PC-3 (cell line): ENCODE data around the gene ACOX1. TPM values are rescaled to one million over a fixed set of nuclear protein-coding genes. Genes with fewer than 3 reads are reported as not detected.

Experiments used
- ATAC-seq: fragments of 200-7000 bp; cut with Tn5 transposase; 2 replicates; pipeline ENCODE4 v1.9.1; 2020; ENCODE audit warnings: mild to moderate bottlenecking, moderate library complexity
- BruUV-seq: library from RNA; stranded (reverse); fragments of 400-500 nt; replicated peaks from 2 replicates; lab custom pipeline; 2021; lab: Mats Ljungman, UMichigan
- CTCF ChIA-PET: fragments of 300-600 bp; sonication (Branson Sonifier 250); formaldehyde crosslinking; loops from one replicate; lab custom pipeline; 2022; ENCODE audit warnings: antibody characterized with exemption; lab: Charles Lee
- POLR2A ChIA-PET: fragments of 300-600 bp; sonication (Branson Sonifier 250); formaldehyde crosslinking; loops from one replicate; lab custom pipeline; 2022; ENCODE audit warnings: antibody characterized with exemption; ENCODE audit not compliant: unreplicated experiment; lab: Charles Lee
- DNase-seq: peaks from one replicate; pipeline ENCODE4 v3.0.0-alpha.2; 2015
- H2AFZ ChIP-seq: fragments of 300-600 bp; sonication (generic); 2 replicates; pipeline ENCODE4 v1.6.0; 2016; ENCODE audit warnings: antibody characterized with exemption, low read length
- H3F3A ChIP-seq: fragments of 300-600 bp; sonication (generic); one replicate; pipeline ENCODE4 v1.6.0; 2017; ENCODE audit warnings: antibody characterized with exemption, low read length, control low read depth, mild to moderate bottlenecking; ENCODE audit not compliant: unreplicated experiment
- H3K27ac ChIP-seq: fragments of 300-600 bp; sonication (generic); 2 replicates; pipeline ENCODE4 v1.5.1; 2016; ENCODE audit warnings: mild to moderate bottlenecking, low read length
- H3K27me3 ChIP-seq: fragments of 300-600 bp; sonication (generic); 2 replicates; pipeline ENCODE4 v1.6.1; 2016; ENCODE audit warnings: low read length, mixed read lengths
- H3K36me3 ChIP-seq: fragments of 300-600 bp; sonication (generic); 2 replicates; pipeline ENCODE4 v1.6.1; 2016; ENCODE audit warnings: low read depth, mixed run types, low read length, mixed read lengths
- H3K4me1 ChIP-seq: fragments of 300-600 bp; sonication (generic); 2 replicates; pipeline ENCODE4 v1.5.1; 2016; ENCODE audit warnings: low read length; ENCODE audit not compliant: insufficient read depth
- H3K4me2 ChIP-seq: fragments of 300-600 bp; sonication (generic); 2 replicates; pipeline ENCODE4 v1.6.0; 2016; ENCODE audit warnings: low read length
- H3K4me3 ChIP-seq: fragments of 300-600 bp; sonication (generic); 2 replicates; pipeline ENCODE4 v1.5.1; 2016; ENCODE audit warnings: mild to moderate bottlenecking, low read length, mixed read lengths
- H3K79me2 ChIP-seq: fragments of 300-600 bp; sonication (generic); 2 replicates; pipeline ENCODE4 v1.6.1; 2017; ENCODE audit warnings: low read length, mixed read lengths
- H3K9ac ChIP-seq: fragments of 300-600 bp; sonication (generic); 2 replicates; pipeline ENCODE4 v1.6.0; 2016; ENCODE audit warnings: mild to moderate bottlenecking, low read length
- H3K9me2 ChIP-seq: fragments of 300-600 bp; sonication (generic); replicated peaks from 2 replicates; pipeline ENCODE4 v1.6.1; 2016; ENCODE audit warnings: mixed run types, low read length, mixed read lengths
- H3K9me3 ChIP-seq: fragments of 300-600 bp; sonication (generic); 2 replicates; pipeline ENCODE4 v1.6.1; 2016; ENCODE audit warnings: low read length, mixed read lengths
- H4K20me1 ChIP-seq: fragments of 300-600 bp; sonication (generic); 2 replicates; pipeline ENCODE4 v1.6.1; 2016; ENCODE audit warnings: low read length, mixed read lengths
- CTCF ChIP-seq: fragments of 300-600 bp; sonication (generic); conservative IDR thresholded peaks from 2 replicates; pipeline ENCODE4 v1.5.1; 2017; ENCODE audit warnings: antibody characterized with exemption, low read depth, mild to moderate bottlenecking, low read length
- EZH2 ChIP-seq: fragments of 300-600 bp; sonication (generic); IDR thresholded peaks from one replicate; pipeline ENCODE4 v1.6.1; 2017; ENCODE audit warnings: antibody characterized with exemption, mild to moderate bottlenecking, low read length; ENCODE audit not compliant: unreplicated experiment
- EZH2phosphoT487 ChIP-seq: fragments of 300-600 bp; sonication (generic); IDR thresholded peaks from 2 replicates; pipeline ENCODE4 v1.6.1; 2018; ENCODE audit warnings: mild to moderate bottlenecking, antibody characterized with exemption, low read length, borderline replicate concordance
- intact Hi-C: fragments of 100-400 bp; cut with micrococcal nuclease; formaldehyde crosslinking; loops from 2 replicates; pipeline ENCODE4 v1.9.0; 2023
- total RNA-seq: library from RNA; depleted of rRNA; stranded (reverse); fragments of >200 nt; gene quantifications from 2 replicates; pipeline ENCODE4 v1.2.3, GENCODE V29; 2014

The ACOX1 gene
- total RNA-seq, 1 experiment from 2014 or later, result 63.2 TPM

DNA sequence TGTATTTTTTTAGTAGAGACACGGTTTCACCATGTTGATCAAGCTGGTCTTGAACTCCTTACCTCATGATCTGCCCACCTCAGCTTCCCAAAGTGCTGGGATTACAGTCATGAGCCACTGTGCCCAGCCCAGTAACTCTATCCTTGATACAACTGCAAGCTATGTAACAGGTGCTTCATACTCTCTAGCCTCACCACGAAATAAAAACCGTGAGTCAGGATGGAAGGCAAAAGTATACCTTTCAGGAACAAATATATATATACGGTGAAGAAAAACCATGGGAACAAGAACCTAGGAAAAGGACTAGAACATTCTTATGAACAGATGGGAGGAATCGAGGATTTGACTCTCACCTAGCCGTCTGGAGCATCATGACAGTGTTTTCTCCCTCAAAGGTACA, 28.5 kb downstream of the ACOX1 start:
- intact Hi-C loops, result no loop called here
- ChIA-PET POLR2A (interaction anchor here (0.6 kb wide), 1 partner anchor 9 kb away, joined by 3 read pairs; no protein-coding TSS in a partner anchor), CTCF (no interaction called here)
- Histone ChIP-seq H4K20me1 (no peaks in the 10 kb centered on the region), H3F3A (no peaks in the 10 kb centered on the region), H3K9me3 (no peaks in the 10 kb centered on the region), H3K27ac (no peak overlapping the region), H3K36me3 (peaks cover 67% of the 10 kb centered on the region), H3K4me1 (no peaks in the 10 kb centered on the region), H3K9ac (no peak overlapping the region), H3K9me2 (no peaks in the 10 kb centered on the region), H3K4me3 (no peak overlapping the region), H3K4me2 (no peak overlapping the region), H3K79me2 (no peaks in the 10 kb centered on the region), H2AFZ (no peak overlapping the region), H3K27me3 (no peaks in the 10 kb centered on the region)
- no peak for ATAC-seq
- TF ChIP-seq CTCF (no peak), EZH2 (no peak)
- no TSS peak for BruUV-seq
- DNase-seq, result no peak

DNA sequence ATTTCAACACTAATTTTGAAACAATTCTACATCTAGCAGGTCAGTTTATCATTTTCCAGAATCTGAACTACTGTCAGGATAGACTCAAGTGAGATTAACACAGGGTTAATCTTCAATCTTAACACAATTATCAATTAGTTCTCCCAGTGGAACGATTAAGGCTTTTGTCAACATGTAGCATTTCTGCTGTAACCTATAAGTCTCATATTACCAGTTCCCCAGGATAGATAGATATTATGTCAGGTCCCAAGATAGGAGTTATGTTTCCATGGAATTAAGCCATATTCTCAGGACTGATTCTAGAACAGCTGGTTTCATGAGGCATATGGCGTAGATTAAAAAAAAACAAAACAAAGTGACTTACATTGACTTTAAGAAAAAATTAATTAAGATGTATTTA, 33.8 kb downstream of the ACOX1 start:
- Histone ChIP-seq H3K27me3 (no peaks in the 10 kb centered on the region), H3K9me3 (no peaks in the 10 kb centered on the region), H3K79me2 (0 out of 2 replicates have a peak, but pooled peaks cover 4% of the 10 kb centered on the region), H2AFZ (no peak overlapping the region), H3F3A (no peaks in the 10 kb centered on the region), H3K4me1 (peaks cover 10% of the 10 kb centered on the region; the same call in 1 of the 2 replicates), H3K4me3 (no peak overlapping the region), H3K27ac (no peak overlapping the region), H3K9me2 (no peaks in the 10 kb centered on the region), H3K36me3 (peaks cover 36% of the 10 kb centered on the region), H4K20me1 (no peaks in the 10 kb centered on the region), H3K4me2 (no peak overlapping the region), H3K9ac (no peak overlapping the region)
- intact Hi-C loops, result no loop called here
- ChIA-PET POLR2A (no interaction called here), CTCF (no interaction called here)
- no peak for DNase-seq
- TF ChIP-seq EZH2phosphoT487 (no peak), EZH2 (no peak), CTCF (no peak)
- no peak for ATAC-seq
- no TSS peak for BruUV-seq

DNA sequence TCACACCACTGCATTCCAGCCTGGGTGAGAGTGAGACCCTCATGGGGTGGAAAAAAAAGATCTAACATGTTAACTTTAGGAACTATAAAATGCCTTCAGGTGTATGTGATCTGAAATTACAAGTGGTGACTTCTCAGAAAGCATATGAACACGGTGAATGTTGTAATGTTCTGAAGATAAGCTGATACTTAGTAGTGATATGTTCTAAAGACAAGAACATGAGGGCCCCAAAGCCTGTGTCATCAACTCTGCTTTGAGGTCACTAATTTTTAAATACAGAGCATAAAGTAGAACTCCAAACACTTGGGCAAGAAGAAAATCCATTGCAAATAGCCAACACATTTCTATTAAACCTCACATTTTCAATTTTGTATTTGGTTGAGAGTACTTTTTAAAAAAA, 35.5 kb downstream of the ACOX1 start:
- Histone ChIP-seq H3K27ac (no peak overlapping the region), H4K20me1 (no peaks in the 10 kb centered on the region), H3K9me2 (no peaks in the 10 kb centered on the region), H3K79me2 (0 out of 2 replicates have a peak, but pooled peaks cover 4% of the 10 kb centered on the region), H3K4me3 (no peak overlapping the region), H3K9me3 (no peaks in the 10 kb centered on the region), H3K9ac (no peak overlapping the region), H3K36me3 (peaks cover 22% of the 10 kb centered on the region), H2AFZ (no peak overlapping the region), H3K4me1 (peaks cover 11% of the 10 kb centered on the region; the same call in 1 of the 2 replicates), H3K27me3 (no peaks in the 10 kb centered on the region), H3K4me2 (no peak overlapping the region), H3F3A (no peaks in the 10 kb centered on the region)
- ChIA-PET CTCF (interaction anchor here (0.6 kb wide), 1 partner anchor 8 kb away, joined by 5 read pairs; no protein-coding TSS in a partner anchor), POLR2A (no interaction called here)
- DNase-seq (no peak), ATAC-seq (no peak)
- BruUV-seq, result no TSS peak
- intact Hi-C loops, result no loop called here
- TF ChIP-seq EZH2 (no peak), EZH2phosphoT487 (no peak), CTCF (no peak)
